H9 (cell line): ENCODE measurements around the gene KSR1. TPM values are rescaled to one million over a fixed set of nuclear protein-coding genes. Genes with fewer than 3 reads are reported as not detected.

Source experiments
- DNase-seq: peaks from one replicate; pipeline ENCODE4 v3.0.0-alpha.2; 2017
- H2AFZ ChIP-seq: one replicate; pipeline ENCODE4 v1.6.1; 2013; ENCODE audit warnings: mild to moderate bottlenecking, low read length, control low read depth, moderate library complexity
- H2AK5ac ChIP-seq: 2 replicates; pipeline ENCODE4 v1.6.1; 2013; ENCODE audit warnings: low read length, control low read depth, mixed read lengths; ENCODE audit not compliant: insufficient read length
- H2BK120ac ChIP-seq: one replicate; pipeline ENCODE4 v1.6.1; 2013; ENCODE audit warnings: low read depth, mild to moderate bottlenecking, low read length, control low read depth, inconsistent platforms; ENCODE audit not compliant: poor library complexity, severe bottlenecking
- H2BK12ac ChIP-seq: 2 replicates; pipeline ENCODE4 v1.6.1; 2013; ENCODE audit warnings: low read length, control low read depth, mixed read lengths, low read depth; ENCODE audit not compliant: insufficient read length
- H2BK15ac ChIP-seq: 2 replicates; pipeline ENCODE4 v1.6.1; 2013; ENCODE audit warnings: low read depth, low read length, control low read depth
- H2BK20ac ChIP-seq: one replicate; pipeline ENCODE4 v1.6.1; 2013; ENCODE audit warnings: low read depth, mild to moderate bottlenecking, low read length, control low read depth, inconsistent platforms; ENCODE audit not compliant: poor library complexity, severe bottlenecking
- H2BK5ac ChIP-seq: 2 replicates; pipeline ENCODE4 v1.6.1; 2013; ENCODE audit warnings: low read length, control low read depth, mixed read lengths; ENCODE audit not compliant: insufficient read length
- H3K14ac ChIP-seq: 2 replicates; pipeline ENCODE4 v1.6.1; 2013; ENCODE audit warnings: low read length, control low read depth; ENCODE audit not compliant: insufficient read depth
- H3K18ac ChIP-seq: 2 replicates; pipeline ENCODE4 v1.6.1; 2013; ENCODE audit warnings: low read depth, mild to moderate bottlenecking, mixed read lengths, low read length, control low read depth; ENCODE audit not compliant: insufficient read length
- H3K23ac ChIP-seq: 2 replicates; pipeline ENCODE4 v1.6.1; 2013; ENCODE audit warnings: low read length, control low read depth, mixed read lengths, low read depth; ENCODE audit not compliant: insufficient read length
- H3K23me2 ChIP-seq: 2 replicates; pipeline ENCODE4 v1.6.1; 2013; ENCODE audit warnings: low read depth, mild to moderate bottlenecking, mixed read lengths, low read length, control low read depth; ENCODE audit not compliant: insufficient read length, poor library complexity, severe bottlenecking
- H3K27ac ChIP-seq: 2 replicates; pipeline ENCODE4 v1.5.1; 2013; ENCODE audit warnings: low read length, control low read depth, mixed read lengths, low read depth; ENCODE audit not compliant: insufficient read length
- H3K27me3 ChIP-seq: 2 replicates; pipeline ENCODE4 v1.6.1; 2013; ENCODE audit warnings: low read length, control low read depth, inconsistent platforms; ENCODE audit not compliant: insufficient read depth
- H3K4ac ChIP-seq: 2 replicates; pipeline ENCODE4 v1.6.1; 2013; ENCODE audit warnings: low read depth, mild to moderate bottlenecking, control low read depth, inconsistent platforms, low read length, moderate library complexity
- H3K4me1 ChIP-seq: 2 replicates; pipeline ENCODE4 v1.6.1; 2013; ENCODE audit warnings: low read length, control low read depth, inconsistent platforms; ENCODE audit not compliant: insufficient read depth
- H3K4me2 ChIP-seq: 2 replicates; pipeline ENCODE4 v1.6.1; 2013; ENCODE audit warnings: low read length, control low read depth, mixed read lengths; ENCODE audit not compliant: insufficient read length, insufficient read depth
- H3K56ac ChIP-seq: 2 replicates; pipeline ENCODE4 v1.6.1; 2013; ENCODE audit warnings: low read depth, mild to moderate bottlenecking, mixed read lengths, low read length, control low read depth; ENCODE audit not compliant: insufficient read length
- H3K79me1 ChIP-seq: 2 replicates; pipeline ENCODE4 v1.6.1; 2013; ENCODE audit warnings: low read depth, mild to moderate bottlenecking, moderate library complexity, low read length, control low read depth, inconsistent platforms; ENCODE audit not compliant: insufficient read depth, poor library complexity, severe bottlenecking
- H3K79me2 ChIP-seq: 2 replicates; pipeline ENCODE4 v1.6.1; 2013; ENCODE audit warnings: low read length, control low read depth, inconsistent platforms; ENCODE audit not compliant: insufficient read depth
- H3K9ac ChIP-seq: 2 replicates; pipeline ENCODE4 v1.6.1; 2013; ENCODE audit warnings: low read length, control low read depth, mixed read lengths; ENCODE audit not compliant: insufficient read length; ENCODE audit errors: extremely low read depth
- H3K9me3 ChIP-seq: one replicate; pipeline ENCODE4 v1.6.1; 2013; ENCODE audit warnings: low read depth, low read length, inconsistent platforms; ENCODE audit not compliant: control insufficient read depth
- H3T11ph ChIP-seq: one replicate; pipeline ENCODE4 v1.6.1; 2013; ENCODE audit warnings: mild to moderate bottlenecking, low read length, control low read depth, inconsistent platforms
- H4K20me1 ChIP-seq: one replicate; pipeline ENCODE4 v1.6.1; 2013; ENCODE audit not compliant: control insufficient read depth, insufficient read length, insufficient read depth
- H4K5ac ChIP-seq: 2 replicates; pipeline ENCODE4 v1.6.1; 2013; ENCODE audit warnings: low read depth, mild to moderate bottlenecking, mixed read lengths, low read length, control low read depth; ENCODE audit not compliant: insufficient read length
- H4K8ac ChIP-seq: replicated peaks from 2 replicates; pipeline ENCODE4 v1.6.1; 2013; ENCODE audit warnings: low read length, control low read depth, mixed read lengths, low read depth; ENCODE audit not compliant: insufficient read length
- H4K91ac ChIP-seq: 2 replicates; pipeline ENCODE4 v1.6.1; 2013; ENCODE audit warnings: low read depth, mild to moderate bottlenecking, moderate library complexity, mixed read lengths, low read length, control low read depth; ENCODE audit not compliant: insufficient read length
- H3K27ac Mint-ChIP-seq, 3 experiments: 2 replicates in 2 of 3; 3 replicates in 1 of 3; pipeline ENCODE4 v1.8.0; 2020 to 2021; ENCODE audit warnings: mixed read lengths in 3 of 3, mild to moderate bottlenecking in 1 of 3, moderate library complexity in 1 of 3
- H3K27me3 Mint-ChIP-seq: 2 replicates; pipeline ENCODE4 v1.8.0; 2021; ENCODE audit warnings: low read depth, mild to moderate bottlenecking, moderate library complexity, mixed read lengths
- H3K36me3 Mint-ChIP-seq, 3 experiments: 2 replicates in 2 of 3; 3 replicates in 1 of 3; pipeline ENCODE4 v1.8.0; 2020 to 2021; ENCODE audit warnings: low read depth in 3 of 3, mixed read lengths in 3 of 3; ENCODE audit not compliant: insufficient read depth in 1 of 3
- H3K4me1 Mint-ChIP-seq, 2 experiments: 2 replicates each; pipeline ENCODE4 v1.8.0; 2020; ENCODE audit warnings: mixed read lengths in 2 of 2
- H3K4me3 Mint-ChIP-seq, 2 experiments: 2 replicates in 1 of 2; 3 replicates in 1 of 2; pipeline ENCODE4 v1.8.0; 2020 to 2021; ENCODE audit warnings: mild to moderate bottlenecking in 2 of 2, mixed read lengths in 2 of 2, moderate library complexity in 1 of 2
- H3K9me3 Mint-ChIP-seq, 2 experiments: 2 replicates in 1 of 2; 3 replicates in 1 of 2; pipeline ENCODE4 v1.8.0; 2020; ENCODE audit warnings: mild to moderate bottlenecking in 2 of 2, mixed read lengths in 2 of 2, moderate library complexity in 1 of 2
- CTCF ChIP-seq: fragments of 200-600 bp; sonication (generic); conservative IDR thresholded peaks from 3 replicates; pipeline ENCODE4 v1.8.0; 2021; ENCODE audit warnings: antibody characterized with exemption, mild to moderate bottlenecking
- WGBS: extraction: QIAGEN DNeasy Blood & Tissue Kit; methylation state at CpG from one replicate; pipeline ENCODE4 v1.1.7; 2013; ENCODE audit warnings: missing lambda C conversion rate, low lambda C conversion rate, mixed read lengths; ENCODE audit not compliant: insufficient read length; ENCODE audit errors: extremely low coverage; 5-methylcytosine and 5-hydroxymethylcytosine counted together
- total RNA-seq: library from RNA; stranded (reverse); gene quantifications from 2 replicates; pipeline ENCODE4 v1.2.1, GENCODE V29; 2021

The KSR1 gene
- total RNA-seq, 1 experiment from 2014 or later: 44.9 TPM

DNA sequence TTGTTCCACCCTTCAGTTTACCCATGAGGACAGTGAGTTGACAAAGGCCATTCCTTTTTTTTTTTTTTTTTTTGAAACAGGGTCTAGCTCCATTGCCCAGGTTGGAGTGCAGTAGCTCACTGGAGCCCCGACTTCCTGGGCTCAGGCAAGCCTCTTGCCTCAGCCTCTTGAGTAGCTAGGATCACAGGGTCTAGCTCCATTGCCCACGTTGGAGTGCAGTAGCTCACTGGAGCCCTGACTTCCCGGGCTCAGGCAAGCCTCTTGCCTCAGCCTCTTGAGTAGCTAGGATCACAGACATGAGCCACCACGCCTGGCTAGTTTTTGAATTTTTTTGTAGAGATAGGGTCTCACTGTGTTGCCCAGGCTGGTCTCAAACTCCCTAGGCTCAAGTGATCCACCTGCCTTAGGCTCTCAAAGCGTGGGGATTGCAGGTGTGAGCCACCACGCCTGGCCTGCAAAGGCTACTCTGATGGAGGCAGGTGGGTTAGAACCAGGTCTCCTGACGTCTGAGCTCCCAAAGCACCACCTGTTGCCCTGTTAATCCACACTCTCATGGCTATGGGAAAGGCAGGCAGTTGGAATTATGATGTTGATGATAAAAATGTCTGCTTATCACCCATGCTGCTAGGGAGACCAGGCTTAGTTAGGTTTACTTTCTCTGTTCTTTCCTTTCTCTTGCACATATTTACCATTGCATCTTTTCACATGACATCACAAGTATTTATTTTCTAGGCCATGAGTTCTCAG, 65.2 kb downstream of the KSR1 start:
- Histone ChIP-seq H2BK15ac (no peak overlapping the region), H2BK20ac (no peak overlapping the region), H2BK5ac (no peak overlapping the region), H3K9me3 (no peaks in the 10 kb centered on the region), H3K23ac (no peak overlapping the region), H2AFZ (no peak overlapping the region), H2BK12ac (no peak overlapping the region), H3T11ph (no peak overlapping the region), H3K14ac (no peak overlapping the region), H4K91ac (no peak overlapping the region), H3K18ac (no peak overlapping the region), H3K27ac (no peak overlapping the region), H3K4ac (no peak overlapping the region), H3K23me2 (no peaks in the 10 kb centered on the region), H3K4me2 (no peak overlapping the region), H3K79me1 (no peaks in the 10 kb centered on the region), H3K56ac (no peak overlapping the region), H4K8ac (no peak overlapping the region), H2BK120ac (no peak overlapping the region), H3K4me1 (peaks cover 22% of the 10 kb centered on the region; the same call in 1 of the 2 replicates), H3K27me3 (no peaks in the 10 kb centered on the region), H4K20me1 (no peaks in the 10 kb centered on the region), H3K9ac (no peak overlapping the region), H4K5ac (no peak overlapping the region), H2AK5ac (no peak overlapping the region), H3K79me2 (peaks cover 7% of the 10 kb centered on the region; the same call in 1 of the 2 replicates)
- no peaks in the 10 kb centered on the region for H3K27me3 Mint-ChIP-seq
- H3K27ac Mint-ChIP-seq: peak overlapping the region in 1 of 3 experiments; percentile 15; a peak in 2 of 7 replicates
- TF ChIP-seq CTCF: no peak
- H3K36me3 Mint-ChIP-seq: no peaks in the 10 kb centered on the region
- 0 out of 5 replicates have a peak overlapping the region, but pooled peaks of 1 of the 2 experiments have one; percentile 7 for H3K4me3 Mint-ChIP-seq
- H3K4me1 Mint-ChIP-seq: peaks cover 75 to 78% of the 10 kb centered on the region in 2 experiments
- no peaks in the 10 kb centered on the region for H3K9me3 Mint-ChIP-seq
- no peak for DNase-seq
- WGBS: no CpG with 5 or more reads among the region's 7 CpGs
